OCI-LY1 (cell line): ENCODE measurements around the gene G6PC3.

Experiments
- CTCF ChIP-seq: fragments of 200-600 bp; sonication (generic), shearing (Covaris generic); IDR thresholded peaks from 2 replicates; pipeline ENCODE4 v1.5.1; 2017; ENCODE audit warnings: mild to moderate bottlenecking, antibody characterized with exemption, low read length, moderate library complexity, mixed read lengths
- EZH2 ChIP-seq: fragments of 200-600 bp; sonication (generic), shearing (Covaris generic); IDR thresholded peaks from 2 replicates; pipeline ENCODE4 v1.8.0; 2017; ENCODE audit warnings: borderline replicate concordance, mixed run types, mild to moderate bottlenecking, antibody characterized with exemption, low read length, moderate library complexity, mixed read lengths

- TF ChIP-seq CTCF (no peak), EZH2 (no peak)
These were observed 11.9 kb downstream of the G6PC3 start for GRCh38 chr17:44082256-44082927.
